GM12874 (cell line): ENCODE results near the gene C4orf33.

Source experiments
- TF ChIP-seq, protein P1 (sequence below): IDR thresholded peaks from 2 replicates; pipeline ENCODE4 v1.5.1; 2011; ENCODE audit warnings: low read depth, mild to moderate bottlenecking, control low read depth, low read length, moderate library complexity; ENCODE audit not compliant: insufficient read depth

Gene C4orf33

DNA sequence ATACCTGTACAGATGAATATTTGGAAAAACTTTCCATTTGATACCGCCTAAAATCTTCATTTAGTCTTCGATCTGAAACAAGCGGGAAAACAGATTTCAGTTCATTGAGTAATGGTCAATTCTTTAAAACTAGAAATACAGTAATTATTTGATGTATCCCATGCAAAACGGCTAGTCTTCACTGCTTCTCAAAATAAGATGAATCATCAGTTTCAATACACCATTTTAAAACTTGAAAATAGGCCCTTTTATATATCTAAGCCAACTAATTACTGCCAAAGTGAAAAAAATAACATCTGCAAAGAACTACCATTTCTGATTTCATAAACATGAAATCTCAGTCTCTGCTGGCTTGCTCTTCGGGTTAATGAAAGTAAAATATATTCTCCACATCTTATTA lies 13.7 kb upstream of the C4orf33 start:
- TF ChIP-seq, protein P1, sequence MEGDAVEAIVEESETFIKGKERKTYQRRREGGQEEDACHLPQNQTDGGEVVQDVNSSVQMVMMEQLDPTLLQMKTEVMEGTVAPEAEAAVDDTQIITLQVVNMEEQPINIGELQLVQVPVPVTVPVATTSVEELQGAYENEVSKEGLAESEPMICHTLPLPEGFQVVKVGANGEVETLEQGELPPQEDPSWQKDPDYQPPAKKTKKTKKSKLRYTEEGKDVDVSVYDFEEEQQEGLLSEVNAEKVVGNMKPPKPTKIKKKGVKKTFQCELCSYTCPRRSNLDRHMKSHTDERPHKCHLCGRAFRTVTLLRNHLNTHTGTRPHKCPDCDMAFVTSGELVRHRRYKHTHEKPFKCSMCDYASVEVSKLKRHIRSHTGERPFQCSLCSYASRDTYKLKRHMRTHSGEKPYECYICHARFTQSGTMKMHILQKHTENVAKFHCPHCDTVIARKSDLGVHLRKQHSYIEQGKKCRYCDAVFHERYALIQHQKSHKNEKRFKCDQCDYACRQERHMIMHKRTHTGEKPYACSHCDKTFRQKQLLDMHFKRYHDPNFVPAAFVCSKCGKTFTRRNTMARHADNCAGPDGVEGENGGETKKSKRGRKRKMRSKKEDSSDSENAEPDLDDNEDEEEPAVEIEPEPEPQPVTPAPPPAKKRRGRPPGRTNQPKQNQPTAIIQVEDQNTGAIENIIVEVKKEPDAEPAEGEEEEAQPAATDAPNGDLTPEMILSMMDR: no peak

DNA sequence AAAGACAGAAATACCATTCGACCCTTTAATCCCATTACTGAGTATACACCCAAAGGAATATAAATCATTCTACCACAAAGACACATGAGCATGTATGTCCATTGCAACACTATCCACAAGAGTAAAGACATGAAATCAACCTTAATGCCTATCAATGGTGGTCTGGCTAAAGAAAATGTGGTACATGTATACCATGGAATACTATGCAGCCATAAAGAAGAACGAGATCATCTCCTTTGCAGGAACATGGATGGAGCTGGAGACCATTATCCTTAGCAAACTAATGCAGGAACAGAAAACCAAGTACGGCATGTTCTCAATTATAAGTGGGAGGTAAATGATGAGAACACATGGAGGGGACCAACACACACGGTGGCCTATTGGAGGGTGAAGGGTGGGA lies 10.5 kb upstream of the C4orf33 start:
- TF ChIP-seq, protein P1: no peak

DNA sequence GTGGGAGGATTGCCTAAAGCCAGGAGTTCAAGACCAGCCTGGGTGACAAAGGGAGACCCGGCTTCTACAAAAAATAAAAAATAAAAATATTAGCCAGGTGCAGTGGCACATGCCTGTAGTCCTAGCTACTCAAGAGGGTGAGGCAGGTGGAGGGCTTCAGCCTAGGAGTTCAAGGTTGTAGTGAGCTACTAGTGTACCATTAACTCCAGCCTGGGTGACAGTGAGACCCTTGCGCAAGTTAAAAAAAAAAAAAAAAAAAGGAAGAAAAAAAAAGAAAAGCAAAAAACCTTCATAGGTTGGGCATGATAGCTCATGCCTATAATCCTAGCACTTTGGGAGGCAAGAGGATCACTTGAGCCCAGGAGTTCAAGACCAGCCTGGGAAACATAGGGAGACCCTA lies 8.4 kb upstream of the C4orf33 start:
- TF ChIP-seq, protein P1: no peak

DNA sequence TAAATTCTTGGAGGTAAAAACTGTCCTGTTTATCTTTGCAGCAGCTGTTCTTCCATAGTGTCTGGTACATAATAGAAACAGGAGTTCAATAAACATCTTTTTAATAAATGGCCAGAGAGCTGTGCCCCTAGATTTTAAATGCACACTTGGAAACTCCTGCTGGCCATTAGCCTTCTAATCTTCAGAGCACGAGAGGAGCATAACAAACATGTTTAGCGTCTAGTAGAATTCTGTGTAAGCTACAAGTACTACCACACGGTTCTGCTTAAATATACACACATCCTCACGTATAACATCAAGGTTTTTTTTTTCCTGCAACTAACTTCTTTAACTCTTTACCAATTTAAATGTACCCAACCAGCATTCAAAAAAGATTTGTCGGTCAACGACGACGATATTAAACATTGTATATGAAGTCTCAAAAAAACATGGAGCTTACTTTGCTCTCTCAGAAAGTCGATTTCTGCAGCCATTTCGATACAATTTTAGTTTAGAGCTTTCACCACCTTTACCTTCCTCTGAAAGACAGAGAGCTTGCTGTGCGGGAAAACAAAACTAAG lies 3.2 kb upstream of the C4orf33 start:
- TF ChIP-seq, protein P1: no peak

DNA sequence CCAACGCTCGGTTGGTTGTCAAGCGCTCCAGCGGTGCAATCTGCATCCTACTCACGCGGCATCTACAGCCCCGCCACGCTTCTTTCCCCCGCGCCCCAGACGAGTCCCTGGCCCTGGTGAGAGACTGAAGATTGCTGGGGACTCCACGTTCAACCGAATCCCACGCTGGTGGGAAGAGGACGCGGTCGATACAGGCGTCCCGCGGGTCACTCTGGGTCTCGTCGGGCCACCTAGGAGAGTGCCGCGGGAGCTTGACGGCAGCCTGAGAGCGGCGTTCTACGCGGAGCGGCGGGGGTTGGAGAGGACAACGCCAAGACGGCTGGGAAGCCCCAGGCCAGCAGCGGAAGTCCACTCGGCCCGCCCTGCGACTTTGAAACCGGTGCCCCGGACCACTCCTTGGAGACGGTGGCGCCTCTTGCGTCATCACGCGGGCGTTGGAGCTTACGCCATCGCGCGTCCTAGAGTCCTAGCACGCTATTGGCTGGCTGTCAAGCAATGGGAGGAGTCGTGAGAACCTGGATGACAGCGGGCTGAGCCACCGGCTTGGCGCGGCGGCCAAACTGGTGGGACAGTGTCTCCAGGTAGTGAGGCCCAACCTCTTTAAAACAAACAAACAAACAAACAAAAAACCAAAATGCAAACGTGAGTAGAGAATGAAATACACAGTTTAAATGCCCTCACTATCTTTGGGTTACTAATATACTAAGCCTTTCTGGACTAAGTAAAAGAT lies 2.6 kb upstream of the C4orf33 start, which contains the start of gene SCLT1:
SCLT1 (minus strand) TSS at position 349 of the 730 bp plus-strand sequence. CDS start 436 bp downstream, outside the sequence.
- TF ChIP-seq, protein P1: no peak

DNA sequence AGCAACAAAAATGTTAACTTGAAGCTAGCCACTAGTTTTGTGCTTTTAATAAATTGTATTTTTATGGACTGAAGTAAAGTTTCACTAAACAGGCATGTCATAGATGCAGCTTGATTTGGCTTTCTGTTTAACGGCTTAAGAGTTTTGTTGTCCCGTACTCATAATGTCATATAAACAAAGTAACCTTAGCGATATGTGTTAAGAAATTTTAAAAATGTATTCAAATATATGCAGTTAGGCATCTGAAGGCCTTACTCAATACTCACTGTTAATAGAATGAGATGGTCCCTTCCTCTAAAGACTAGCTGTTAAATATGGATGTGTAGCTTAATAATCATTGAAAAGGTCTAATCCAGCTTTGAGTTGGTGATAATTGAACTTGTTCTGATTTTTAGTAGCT lies 1.6 kb upstream of the C4orf33 start:
- TF ChIP-seq, protein P1: no peak

DNA sequence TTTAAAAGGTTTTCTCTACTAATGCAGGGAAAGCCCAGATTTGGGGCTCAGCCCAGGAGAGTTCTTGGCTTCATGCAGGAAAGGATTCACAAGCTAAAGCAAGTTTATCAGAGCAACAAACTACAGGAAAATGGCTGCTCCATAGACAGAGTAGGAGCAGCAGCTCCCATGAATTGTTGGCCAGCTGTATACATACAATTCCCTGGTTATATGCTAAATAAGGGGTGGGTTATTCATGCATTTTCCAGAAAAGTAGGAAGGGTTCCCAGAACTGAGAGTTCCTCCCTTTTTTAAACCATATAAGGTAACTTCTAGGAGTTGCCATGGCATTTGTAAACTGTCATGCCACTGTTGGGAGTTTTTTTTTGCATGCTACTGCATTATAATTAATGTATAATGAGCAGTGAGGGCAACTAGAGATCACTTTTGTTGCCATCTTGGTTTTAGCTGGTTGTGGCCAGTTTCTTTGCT lies 2.6 kb downstream of the C4orf33 start:
- TF ChIP-seq, protein P1: no peak
